ENCODE data around the gene ANGEL2.

DNA sequence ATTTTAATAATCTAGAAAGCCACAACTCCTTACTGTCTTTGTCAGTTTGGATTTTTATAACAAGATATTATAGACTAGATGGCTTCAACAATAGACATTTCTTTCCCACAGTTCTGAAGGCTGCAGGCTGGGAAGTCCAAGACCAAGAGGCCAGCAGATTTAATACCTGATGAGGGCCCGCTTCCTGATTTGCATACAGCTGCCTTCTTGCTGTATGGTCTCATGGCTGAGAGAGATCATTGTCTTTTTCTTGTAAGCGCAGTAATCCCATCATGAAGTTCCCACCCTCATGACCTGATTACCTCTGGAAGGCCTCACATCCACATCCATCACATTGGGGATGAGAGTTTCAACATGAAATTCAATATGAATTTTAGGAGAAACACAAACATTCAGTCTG is 45.2 kb upstream of the ANGEL2 start:
- TF ChIP-seq FOXM1 (IDR thresholded peaks at IDR 0.05; ENCODE audit: borderline replicate concordance): no peak
- no peak for TF ChIP-seq SUZ12 (IDR thresholded peaks at IDR 0.05)
- no peak for TF ChIP-seq FOXK2 (IDR thresholded peaks at IDR 0.05)
- TF ChIP-seq NFRKB (IDR thresholded peaks at IDR 0.05): no peak

Data from HEK293T (cell line).